Loucy (cell line): ENCODE measurements around the gene IDI2.

Experiments
- H2AFZ ChIP-seq: fragments of 200-600 bp; sonication (generic); 2 replicates; pipeline ENCODE4 v1.6.0; 2016; ENCODE audit warnings: antibody characterized with exemption, mild to moderate bottlenecking, low read length, moderate library complexity
- H3F3A ChIP-seq: fragments of 200-600 bp; 2 replicates; pipeline ENCODE4 v1.6.0; 2016; ENCODE audit warnings: antibody characterized with exemption, low read depth, mild to moderate bottlenecking
- H3K27me3 ChIP-seq: fragments of 200-600 bp; sonication (generic); 2 replicates; pipeline ENCODE4 v1.6.1; 2014; ENCODE audit warnings: low read length, mild to moderate bottlenecking; ENCODE audit not compliant: insufficient read depth, poor library complexity, severe bottlenecking
- H3K36me3 ChIP-seq: fragments of 200-600 bp; sonication (generic); 2 replicates; pipeline ENCODE4 v1.6.1; 2016; ENCODE audit warnings: low read length; ENCODE audit not compliant: insufficient read depth
- H3K4me1 ChIP-seq: fragments of 200-600 bp; sonication (generic); 2 replicates; pipeline ENCODE4 v1.5.1; 2014; ENCODE audit warnings: low read length, mild to moderate bottlenecking; ENCODE audit not compliant: insufficient read depth, poor library complexity, severe bottlenecking
- H3K4me2 ChIP-seq: fragments of 200-600 bp; sonication (generic); 2 replicates; pipeline ENCODE4 v1.6.0; 2014; ENCODE audit warnings: antibody characterized with exemption, low read length, low read depth, mild to moderate bottlenecking; ENCODE audit not compliant: poor library complexity, severe bottlenecking
- H3K4me3 ChIP-seq: fragments of 200-600 bp; sonication (generic); 2 replicates; pipeline ENCODE4 v1.5.1; 2014; ENCODE audit warnings: low read length, mild to moderate bottlenecking, mixed read lengths; ENCODE audit not compliant: poor library complexity, severe bottlenecking
- H3K79me2 ChIP-seq: fragments of 200-600 bp; sonication (generic); 2 replicates; pipeline ENCODE4 v1.6.1; 2014; ENCODE audit warnings: low read length; ENCODE audit not compliant: insufficient read depth
- H3K9ac ChIP-seq: fragments of 200-600 bp; sonication (generic); 2 replicates; pipeline ENCODE4 v1.6.0; 2014; ENCODE audit warnings: mild to moderate bottlenecking, low read depth, low read length, moderate library complexity; ENCODE audit not compliant: poor library complexity, severe bottlenecking
- H3K9me2 ChIP-seq: fragments of 200-600 bp; sonication (generic); replicated peaks from 2 replicates; pipeline ENCODE4 v1.6.1; 2016; ENCODE audit warnings: low read depth, low read length, mixed read lengths
- H3K9me3 ChIP-seq: fragments of 200-600 bp; sonication (generic); 2 replicates; pipeline ENCODE4 v1.6.1; 2014; ENCODE audit warnings: mild to moderate bottlenecking, antibody characterized with exemption, low read length, low read depth; ENCODE audit not compliant: insufficient read depth
- H4K20me1 ChIP-seq: fragments of 200-600 bp; sonication (generic); 2 replicates; pipeline ENCODE4 v1.6.0; 2014; ENCODE audit warnings: antibody characterized with exemption, low read length, mild to moderate bottlenecking; ENCODE audit not compliant: insufficient read depth, poor library complexity, severe bottlenecking
- EZH2phosphoT487 ChIP-seq: fragments of 200-600 bp; IDR thresholded peaks from 2 replicates; pipeline ENCODE4 v1.6.1; 2018; ENCODE audit warnings: antibody characterized with exemption, mild to moderate bottlenecking, moderate library complexity, borderline replicate concordance
- TF ChIP-seq, protein P1 (sequence below): fragments of 200-600 bp; sonication (generic); conservative IDR thresholded peaks from 2 replicates; pipeline ENCODE4 v1.5.1; 2014; ENCODE audit warnings: mild to moderate bottlenecking, antibody characterized with exemption, low read length

The IDI2 gene

DNA sequence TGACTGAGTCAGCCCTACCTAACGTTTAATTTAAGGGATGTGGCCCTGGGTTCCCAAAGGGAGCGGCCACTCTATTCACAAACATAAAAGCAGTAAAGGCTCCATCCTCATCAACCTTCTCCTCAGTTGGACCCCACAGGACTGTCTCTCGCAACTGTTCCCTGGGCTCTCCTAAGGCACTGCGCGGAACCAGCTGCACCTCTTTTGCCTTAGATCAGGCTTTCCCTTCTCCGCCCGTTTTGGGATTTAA is 38.1 kb downstream of the IDI2 start:
- Histone ChIP-seq H3K4me2 (peak overlapping the region; percentile 85), H3K27me3 (peaks cover 4% of the 10 kb centered on the region), H3K36me3 (peaks cover 3% of the 10 kb centered on the region; the same call in 1 of the 2 replicates), H3K79me2 (peaks cover 50% of the 10 kb centered on the region), H2AFZ (peak overlapping the region; percentile 91), H4K20me1 (peaks cover 27% of the 10 kb centered on the region), H3K4me1 (peaks cover 32% of the 10 kb centered on the region), H3K9ac (peak overlapping the region; percentile 94), H3K9me3 (no peaks in the 10 kb centered on the region), H3K9me2 (no peaks in the 10 kb centered on the region), H3K4me3 (peak overlapping the region; percentile 100), H3F3A (no peaks in the 10 kb centered on the region)
- TF ChIP-seq, protein P1, sequence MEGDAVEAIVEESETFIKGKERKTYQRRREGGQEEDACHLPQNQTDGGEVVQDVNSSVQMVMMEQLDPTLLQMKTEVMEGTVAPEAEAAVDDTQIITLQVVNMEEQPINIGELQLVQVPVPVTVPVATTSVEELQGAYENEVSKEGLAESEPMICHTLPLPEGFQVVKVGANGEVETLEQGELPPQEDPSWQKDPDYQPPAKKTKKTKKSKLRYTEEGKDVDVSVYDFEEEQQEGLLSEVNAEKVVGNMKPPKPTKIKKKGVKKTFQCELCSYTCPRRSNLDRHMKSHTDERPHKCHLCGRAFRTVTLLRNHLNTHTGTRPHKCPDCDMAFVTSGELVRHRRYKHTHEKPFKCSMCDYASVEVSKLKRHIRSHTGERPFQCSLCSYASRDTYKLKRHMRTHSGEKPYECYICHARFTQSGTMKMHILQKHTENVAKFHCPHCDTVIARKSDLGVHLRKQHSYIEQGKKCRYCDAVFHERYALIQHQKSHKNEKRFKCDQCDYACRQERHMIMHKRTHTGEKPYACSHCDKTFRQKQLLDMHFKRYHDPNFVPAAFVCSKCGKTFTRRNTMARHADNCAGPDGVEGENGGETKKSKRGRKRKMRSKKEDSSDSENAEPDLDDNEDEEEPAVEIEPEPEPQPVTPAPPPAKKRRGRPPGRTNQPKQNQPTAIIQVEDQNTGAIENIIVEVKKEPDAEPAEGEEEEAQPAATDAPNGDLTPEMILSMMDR: no peak
- no peak for TF ChIP-seq EZH2phosphoT487

GRCh38 chr10:986881-987619 is 38.6 kb downstream of the IDI2 start:
- Histone ChIP-seq H3K27me3 (peaks cover 4% of the 10 kb centered on the region), H3F3A (no peaks in the 10 kb centered on the region), H3K9me3 (no peaks in the 10 kb centered on the region), H3K79me2 (peaks cover 45% of the 10 kb centered on the region), H3K9me2 (no peaks in the 10 kb centered on the region), H2AFZ (peak overlapping the region; percentile 91), H3K4me2 (peak overlapping the region; percentile 85), H3K36me3 (no peaks in the 10 kb centered on the region), H3K9ac (peak overlapping the region; percentile 94), H3K4me3 (peak overlapping the region; percentile 100), H3K4me1 (peaks cover 32% of the 10 kb centered on the region), H4K20me1 (peaks cover 27% of the 10 kb centered on the region)
- TF ChIP-seq EZH2phosphoT487: no peak

- peaks cover 40% of the 10 kb centered on the region for H3K79me2 ChIP-seq
- no peak overlapping the region for H3K4me3 ChIP-seq
- no peak overlapping the region for H3K9ac ChIP-seq
- H3K9me3 ChIP-seq: peaks cover under 1% of the 10 kb centered on the region; the same call in 1 of the 2 replicates
- no peaks in the 10 kb centered on the region for H3K9me2 ChIP-seq
- H3K4me1 ChIP-seq: peaks cover 32% of the 10 kb centered on the region
- H2AFZ ChIP-seq: no peak overlapping the region
- peaks cover 25% of the 10 kb centered on the region for H4K20me1 ChIP-seq
- no peaks in the 10 kb centered on the region for H3F3A ChIP-seq
- H3K36me3 ChIP-seq: no peaks in the 10 kb centered on the region
- peaks cover 4% of the 10 kb centered on the region for H3K27me3 ChIP-seq
- no peak overlapping the region for H3K4me2 ChIP-seq
- no peak for TF ChIP-seq EZH2phosphoT487
- TF ChIP-seq, protein P1: no peak
These were observed 39.4 kb downstream of the IDI2 start for GRCh38 chr10:986137-986825.
